Activated T-cell treated with anti-CD3 and anti-CD28 coated beads for 1 hour (primary cell): ENCODE measurements around the gene PDZD8.
"Not testable (repeated sequence)": the region's sequence is repeated elsewhere in the genome, so short reads cannot be mapped to it uniquely, and the experiment has no call there.

Experiments
- DNase-seq: peaks from one replicate; pipeline ENCODE4 v3.0.0-alpha.2; 2020; ENCODE audit warnings: low read depth

PDZD8 gene

DNA sequence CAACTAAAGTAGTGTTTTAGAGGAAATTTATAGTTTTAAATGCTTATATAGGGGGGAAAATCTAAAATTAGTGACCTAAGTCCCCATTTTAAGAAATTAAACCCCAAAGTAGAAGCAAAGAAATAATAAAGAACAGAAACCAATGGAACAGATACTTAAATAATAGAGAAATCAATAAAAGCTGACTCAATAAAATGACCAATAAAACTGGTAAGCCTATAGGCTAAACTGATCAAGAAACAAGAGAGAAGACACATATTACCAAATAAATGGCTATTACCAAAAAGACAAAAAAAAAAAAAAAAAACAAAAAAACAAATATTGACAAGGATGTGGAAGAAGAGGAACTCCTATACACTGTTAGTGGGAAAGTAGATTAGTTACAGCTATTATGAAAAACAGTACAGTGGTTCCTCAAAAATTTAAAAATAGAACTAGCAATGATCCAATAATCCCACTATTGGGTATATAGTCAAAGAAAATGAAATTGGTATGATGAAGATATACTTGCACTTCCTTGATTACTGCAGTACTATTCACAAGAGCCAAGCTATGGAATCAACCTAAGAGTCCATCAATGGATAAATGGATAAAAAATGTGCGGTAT is 81.1 kb downstream of the PDZD8 start:
- no peak for DNase-seq

DNA sequence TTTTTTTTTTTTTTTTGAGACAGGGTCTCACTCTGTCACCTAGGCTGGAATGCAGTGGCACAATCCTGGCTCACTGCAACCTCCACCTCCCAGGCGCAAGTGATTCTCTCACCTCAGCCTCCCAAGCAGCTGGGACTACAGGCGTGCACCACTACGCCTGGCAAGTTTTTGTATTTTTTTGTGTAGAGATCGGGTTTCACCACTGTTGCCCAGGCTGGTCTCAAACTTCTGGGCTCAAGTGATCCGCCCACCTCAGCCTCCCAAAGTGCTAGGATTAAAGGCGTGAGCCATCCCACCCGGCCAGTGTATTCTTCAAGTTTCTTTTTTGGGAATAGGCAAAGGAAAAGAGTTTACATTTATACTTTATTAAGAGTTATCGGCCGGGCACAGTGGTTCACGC is 84.4 kb downstream of the PDZD8 start:
- DNase-seq, result not testable (repeated sequence)

DNA sequence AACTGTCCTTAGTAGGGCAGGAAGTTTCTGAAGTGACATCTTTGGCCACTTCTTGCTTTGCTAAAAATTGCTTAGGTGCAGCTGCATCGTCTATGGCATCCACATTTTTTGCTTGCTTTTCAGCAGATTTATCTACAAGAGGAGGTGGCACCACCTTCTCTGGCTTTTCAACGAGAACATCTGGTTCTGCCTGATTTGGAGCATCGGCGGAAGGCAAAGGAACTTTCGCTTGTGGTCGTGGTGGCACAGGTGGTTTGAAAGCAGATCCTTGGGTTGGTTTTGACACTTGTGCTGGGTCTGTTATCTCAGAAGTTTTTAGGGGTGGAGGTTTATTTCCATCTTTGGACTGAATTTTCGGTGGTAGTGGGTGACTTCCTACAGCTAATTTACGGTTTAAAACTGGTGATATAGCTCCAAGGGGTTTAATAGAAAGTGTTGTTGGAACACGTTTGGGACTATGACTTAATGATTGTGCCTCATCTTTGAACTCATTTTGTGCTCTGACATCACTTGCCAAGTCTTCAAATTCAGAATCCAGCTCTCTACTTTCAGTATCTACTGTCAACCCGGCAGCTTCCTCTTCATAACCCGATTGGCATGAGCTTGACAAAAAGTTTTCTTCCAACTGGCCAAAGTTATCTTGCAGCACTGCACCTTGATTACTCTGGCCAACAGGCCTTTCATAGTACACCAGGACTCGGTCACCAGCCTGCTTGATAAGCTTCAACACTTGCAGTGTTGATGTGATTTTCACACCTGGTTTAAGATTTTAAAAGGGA is 90.3 kb downstream of the PDZD8 start:
- no peak for DNase-seq

GRCh38 chr10:117277675-117278074 is 97.6 kb downstream of the PDZD8 start:
- DNase-seq, result no peak

- no peak for DNase-seq
Measured at GRCh38 chr10:117275121-117275520, 100.1 kb downstream of the PDZD8 start.

DNA sequence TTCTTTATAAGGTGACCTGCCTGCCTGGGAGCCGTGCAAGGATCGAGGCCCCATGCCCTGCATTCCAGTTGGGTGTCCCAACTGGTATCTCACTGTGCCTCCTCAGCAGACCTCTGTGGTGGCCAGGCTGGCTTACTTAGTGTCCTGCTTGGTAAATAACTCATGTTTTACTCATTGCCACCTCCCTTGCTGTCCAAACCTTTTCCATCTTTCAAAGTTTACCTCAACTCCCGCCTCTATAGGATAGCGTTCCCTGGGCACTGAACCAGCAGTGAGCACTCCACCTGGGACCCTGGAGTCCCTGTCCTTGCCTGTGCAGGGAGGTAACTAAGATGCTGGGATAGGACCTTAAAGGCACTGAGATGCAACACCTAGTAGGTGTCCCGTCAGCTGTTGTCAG is 100.7 kb downstream of the PDZD8 start:
- DNase-seq, result no peak

GRCh38 chr10:117273980-117274379 is 101.3 kb downstream of the PDZD8 start:
- DNase-seq, result no peak

DNA sequence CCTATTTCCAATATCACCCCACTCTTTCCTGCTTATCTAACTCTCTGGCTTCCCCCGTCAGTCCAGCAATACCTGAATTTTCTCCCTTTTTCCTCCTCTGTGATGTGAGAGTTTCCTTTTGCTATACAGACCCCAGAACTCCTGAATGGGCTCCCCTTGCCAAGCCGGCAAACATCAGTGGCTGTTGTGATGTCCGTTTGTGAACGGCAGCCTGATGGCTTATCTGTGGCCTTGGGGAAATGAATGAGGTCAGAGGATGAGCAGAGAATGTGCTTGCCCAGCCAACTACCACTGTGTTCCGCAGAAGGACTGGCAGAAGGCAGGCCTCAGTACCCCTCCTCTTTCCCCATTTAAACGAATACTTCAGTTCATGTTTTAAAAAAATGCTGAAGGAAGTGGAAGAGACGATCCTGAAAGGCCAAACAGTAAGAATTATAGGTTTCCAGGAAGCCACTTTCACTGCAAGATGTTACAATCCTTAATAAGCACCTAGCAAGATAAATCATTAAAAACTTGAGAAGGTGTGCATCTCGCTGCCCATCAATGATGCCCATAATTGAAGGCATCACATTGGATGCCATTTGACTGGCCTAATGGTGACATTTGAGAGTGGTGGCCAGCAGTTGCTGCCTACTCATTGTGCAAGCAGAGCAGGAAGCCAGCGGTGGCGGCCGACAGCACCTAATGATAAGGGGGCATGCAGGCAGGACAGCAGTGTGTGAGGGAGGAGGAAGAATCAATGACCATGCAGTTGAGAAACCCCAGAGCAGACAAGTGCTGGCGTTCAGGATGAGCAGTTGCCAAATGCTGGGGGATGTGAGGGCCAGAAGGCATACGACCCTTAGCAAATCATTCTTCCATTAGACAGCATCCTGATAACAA is 102.8 kb downstream of the PDZD8 start:
- DNase-seq, result no peak

- no peak for DNase-seq
Measured at GRCh38 chr10:117271427-117271826, 103.8 kb downstream of the PDZD8 start.

GRCh38 chr10:117268907-117269306 is 106.3 kb downstream of the PDZD8 start:
- DNase-seq, result no peak

- DNase-seq, result no peak
Measured at GRCh38 chr10:117268258-117268657, 107.0 kb downstream of the PDZD8 start.

DNA sequence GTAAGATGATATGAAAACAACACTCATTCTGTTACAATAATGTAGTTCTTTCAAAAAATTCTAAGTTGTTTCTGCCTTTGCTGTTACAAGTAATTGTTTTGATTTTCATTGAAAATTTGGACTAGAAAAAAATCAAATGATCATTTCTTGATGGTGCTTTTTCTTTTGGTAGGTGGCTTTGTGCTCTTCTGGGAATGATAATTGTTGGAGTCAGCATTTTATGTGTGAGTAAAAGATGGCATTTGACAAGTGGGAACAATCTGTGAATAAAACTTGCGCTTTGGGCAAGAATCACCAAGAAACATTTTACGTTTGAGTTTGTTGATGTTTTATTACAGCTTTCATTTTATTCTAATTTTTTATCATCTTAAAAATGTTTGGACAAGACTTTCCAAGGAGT is 108.4 kb downstream of the PDZD8 start:
- DNase-seq, result no peak

DNA sequence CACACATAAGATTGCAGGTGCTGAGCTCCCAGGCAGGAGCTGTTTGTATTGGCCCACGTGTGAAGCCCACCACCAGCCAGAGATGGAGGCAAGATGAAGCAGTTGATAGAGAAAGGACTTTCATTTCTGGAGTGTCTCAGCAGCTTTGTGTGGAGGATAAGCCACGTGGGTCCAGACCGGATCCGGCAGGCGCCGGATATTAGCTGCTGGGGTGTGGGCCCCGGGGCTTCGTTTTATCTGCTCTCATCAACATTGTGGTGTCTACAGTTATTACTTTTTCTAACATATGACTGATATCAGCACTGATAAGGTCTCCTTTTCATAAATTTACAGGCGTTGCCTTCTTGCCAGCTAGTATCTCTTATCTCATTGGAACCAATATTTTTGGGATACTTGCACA is 108.8 kb downstream of the PDZD8 start:
- no peak for DNase-seq

GRCh38 chr10:117264782-117265181 is 110.5 kb downstream of the PDZD8 start:
- DNase-seq, result no peak

DNA sequence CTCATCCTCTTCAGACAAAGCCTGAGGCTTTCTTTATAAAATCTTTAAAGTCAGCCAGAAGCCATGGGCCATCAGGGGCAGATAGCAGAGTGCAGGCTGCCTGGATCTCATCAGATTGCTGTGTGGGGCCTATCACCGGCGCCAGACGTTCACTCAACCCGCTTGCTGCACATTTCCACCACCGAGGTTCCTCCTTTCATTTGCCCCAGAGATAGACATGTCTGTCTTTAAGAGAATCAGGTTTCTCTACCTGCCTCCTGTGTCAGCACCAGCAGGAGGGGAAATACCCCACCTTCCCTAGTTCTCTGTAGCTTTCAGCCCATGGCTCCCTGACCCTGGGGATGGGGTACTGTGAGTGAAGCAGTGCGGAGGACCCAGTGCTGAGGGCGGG is 112.3 kb downstream of the PDZD8 start:
- no peak for DNase-seq

DNA sequence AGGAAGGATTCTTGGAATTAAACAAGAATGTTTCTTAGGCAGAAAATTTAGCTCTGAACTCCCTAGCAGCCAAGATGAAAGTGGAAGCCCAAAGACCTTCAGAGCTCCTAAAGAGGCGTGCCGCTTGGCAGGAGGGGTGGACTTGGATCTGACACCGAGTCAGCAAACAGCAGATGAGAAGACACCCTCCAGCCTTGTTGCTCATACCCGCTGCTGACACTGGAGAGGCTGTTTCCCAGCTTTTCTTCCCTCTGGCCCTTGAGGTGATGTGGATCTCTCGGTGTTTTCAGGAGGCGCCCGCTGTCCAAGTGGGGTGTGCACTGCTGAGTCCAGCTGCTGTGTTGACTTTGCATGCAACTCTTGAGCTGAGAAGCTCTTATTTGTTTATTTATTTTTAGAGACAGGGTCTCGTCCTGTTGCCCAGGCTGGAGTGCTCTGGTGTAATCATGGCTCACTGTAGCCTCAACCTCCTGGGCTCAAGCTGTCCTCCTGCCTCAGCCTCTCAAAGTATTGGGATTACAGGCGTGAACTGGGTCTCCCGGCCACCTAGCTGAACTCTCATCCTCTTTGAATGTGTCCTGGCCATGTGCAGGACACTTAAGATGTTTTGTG is 112.8 kb downstream of the PDZD8 start:
- no peak for DNase-seq

GRCh38 chr10:117261501-117261900 is 113.7 kb downstream of the PDZD8 start:
- no peak for DNase-seq

DNA sequence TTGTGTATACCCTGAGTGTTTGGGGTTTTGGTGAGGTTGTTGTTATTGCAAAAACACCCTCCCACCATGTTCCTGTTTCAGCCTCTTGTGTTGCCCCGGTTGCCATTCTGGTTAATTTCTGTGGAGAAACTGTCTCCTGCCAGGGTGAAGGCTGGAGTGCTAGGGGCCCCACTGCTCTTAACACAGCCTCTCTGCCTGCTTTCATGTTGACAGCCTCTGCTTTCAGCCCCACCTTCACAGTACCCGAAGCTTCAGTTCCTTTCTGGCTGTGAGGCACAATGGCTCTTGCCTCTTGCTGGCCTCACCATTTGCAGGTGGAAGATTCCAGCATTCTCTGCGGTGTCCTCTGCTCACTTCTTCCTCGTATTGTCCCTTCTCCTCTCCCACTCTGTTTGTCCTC is 115.2 kb downstream of the PDZD8 start:
- DNase-seq, result no peak

GRCh38 chr10:117259279-117259678 is 116.0 kb downstream of the PDZD8 start:
- DNase-seq, result no peak

GRCh38 chr10:117257721-117258120 is 117.5 kb downstream of the PDZD8 start:
- DNase-seq, result no peak

DNA sequence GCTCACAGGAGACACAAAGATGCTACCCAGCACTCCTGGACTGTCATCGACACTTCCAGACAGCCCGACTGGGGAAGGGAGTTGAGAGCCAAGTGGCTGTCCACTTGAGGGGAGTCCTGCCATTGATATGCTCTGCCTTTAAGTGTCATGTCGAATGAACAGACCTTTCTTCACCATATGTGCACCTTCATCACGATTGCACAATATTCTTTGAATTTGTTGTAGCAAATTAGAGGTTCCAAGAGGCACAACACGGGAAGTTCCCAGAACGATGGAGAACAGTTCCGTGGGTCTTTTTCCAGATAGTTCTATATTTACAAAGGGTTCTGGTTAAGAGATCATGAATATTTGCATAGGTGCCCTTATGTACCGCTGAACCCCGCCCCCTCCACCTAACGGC is 118.3 kb downstream of the PDZD8 start:
- DNase-seq, result no peak

- no peak for DNase-seq
Measured at GRCh38 chr10:117255835-117256460, 119.3 kb downstream of the PDZD8 start.
